Coronary artery (tissue), 2 donors: Measurements from ENCODE around the gene IGF1R.

Experiments used
- DNase-seq: peaks from one replicate; pipeline ENCODE4 v3.0.0-alpha.2; 2017; ENCODE audit warnings: low spot score
- H3K27ac ChIP-seq, 2 donors: fragments of 200-600 bp; sonication (generic); one replicate each; pipeline ENCODE4 v1.5.1; 2016 to 2019
- H3K4me3 ChIP-seq: fragments of 200-600 bp; sonication (generic); 2 replicates; pipeline ENCODE4 v1.5.1; 2016; ENCODE audit warnings: mild to moderate bottlenecking, moderate library complexity
- TF ChIP-seq, protein P1 (sequence below): fragments of 200-600 bp; sonication (generic); IDR thresholded peaks from one replicate; pipeline ENCODE4 v1.5.1; 2019; ENCODE audit warnings: antibody characterized with exemption

The IGF1R gene

DNA sequence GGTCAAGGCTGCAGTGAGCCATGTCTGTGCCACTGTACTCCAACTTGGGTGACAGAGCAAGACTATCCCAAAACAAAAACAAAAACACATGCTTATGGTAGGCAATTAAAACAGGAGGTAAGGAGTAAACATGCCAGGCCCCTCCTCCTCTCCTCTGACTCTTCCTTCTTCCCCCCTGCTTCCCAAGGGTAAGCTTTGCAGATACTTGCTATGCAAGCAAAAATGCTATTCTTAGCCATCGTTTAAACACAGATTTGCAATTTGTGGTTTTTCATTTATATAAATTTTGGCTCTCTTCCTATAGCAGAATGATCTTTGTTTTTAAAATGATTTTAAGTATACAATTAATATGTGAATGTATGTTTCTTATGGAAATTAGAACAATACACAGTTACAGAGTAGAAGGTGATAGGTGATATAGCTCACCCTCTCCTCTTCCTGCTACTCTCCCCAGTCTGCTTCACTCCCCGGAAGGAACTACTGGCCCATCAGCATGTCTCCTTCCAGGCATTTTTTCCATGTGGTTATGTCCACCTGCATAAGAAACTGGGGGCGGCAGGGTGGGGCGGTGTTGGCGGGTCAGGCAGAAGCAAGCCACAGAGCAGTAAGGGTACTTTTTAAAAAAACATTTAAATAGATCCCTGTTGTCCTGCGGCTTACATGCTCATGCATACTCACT lies 42.1 kb downstream of the IGF1R start:
- TF ChIP-seq, protein P1, sequence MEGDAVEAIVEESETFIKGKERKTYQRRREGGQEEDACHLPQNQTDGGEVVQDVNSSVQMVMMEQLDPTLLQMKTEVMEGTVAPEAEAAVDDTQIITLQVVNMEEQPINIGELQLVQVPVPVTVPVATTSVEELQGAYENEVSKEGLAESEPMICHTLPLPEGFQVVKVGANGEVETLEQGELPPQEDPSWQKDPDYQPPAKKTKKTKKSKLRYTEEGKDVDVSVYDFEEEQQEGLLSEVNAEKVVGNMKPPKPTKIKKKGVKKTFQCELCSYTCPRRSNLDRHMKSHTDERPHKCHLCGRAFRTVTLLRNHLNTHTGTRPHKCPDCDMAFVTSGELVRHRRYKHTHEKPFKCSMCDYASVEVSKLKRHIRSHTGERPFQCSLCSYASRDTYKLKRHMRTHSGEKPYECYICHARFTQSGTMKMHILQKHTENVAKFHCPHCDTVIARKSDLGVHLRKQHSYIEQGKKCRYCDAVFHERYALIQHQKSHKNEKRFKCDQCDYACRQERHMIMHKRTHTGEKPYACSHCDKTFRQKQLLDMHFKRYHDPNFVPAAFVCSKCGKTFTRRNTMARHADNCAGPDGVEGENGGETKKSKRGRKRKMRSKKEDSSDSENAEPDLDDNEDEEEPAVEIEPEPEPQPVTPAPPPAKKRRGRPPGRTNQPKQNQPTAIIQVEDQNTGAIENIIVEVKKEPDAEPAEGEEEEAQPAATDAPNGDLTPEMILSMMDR, result no peak
- Histone ChIP-seq H3K27ac (no peak overlapping the region), H3K4me3 (no peak overlapping the region)
- DNase-seq, result no peak

DNA sequence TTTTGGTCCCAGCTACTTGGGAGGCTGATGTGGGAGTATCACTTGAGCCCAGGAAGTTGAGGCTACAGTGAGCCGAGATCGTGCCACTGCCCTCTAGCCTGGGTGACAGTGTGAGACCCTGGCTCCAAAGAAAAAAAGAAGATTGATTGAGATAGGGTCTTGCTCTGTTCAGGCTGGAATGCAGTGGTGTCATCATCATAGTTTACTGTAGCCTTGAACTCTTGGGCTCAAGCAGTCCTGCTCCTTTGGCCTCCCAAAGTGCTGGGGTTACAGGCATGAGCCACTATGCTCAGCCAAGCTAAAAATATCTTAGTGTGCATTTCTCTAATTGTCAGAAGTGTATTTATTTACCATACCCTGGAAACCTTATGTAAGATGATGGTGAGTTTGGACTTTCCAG lies 43.9 kb downstream of the IGF1R start:
- Histone ChIP-seq H3K27ac (no peak overlapping the region), H3K4me3 (no peak overlapping the region)
- TF ChIP-seq, protein P1, result no peak
- no peak for DNase-seq

DNA sequence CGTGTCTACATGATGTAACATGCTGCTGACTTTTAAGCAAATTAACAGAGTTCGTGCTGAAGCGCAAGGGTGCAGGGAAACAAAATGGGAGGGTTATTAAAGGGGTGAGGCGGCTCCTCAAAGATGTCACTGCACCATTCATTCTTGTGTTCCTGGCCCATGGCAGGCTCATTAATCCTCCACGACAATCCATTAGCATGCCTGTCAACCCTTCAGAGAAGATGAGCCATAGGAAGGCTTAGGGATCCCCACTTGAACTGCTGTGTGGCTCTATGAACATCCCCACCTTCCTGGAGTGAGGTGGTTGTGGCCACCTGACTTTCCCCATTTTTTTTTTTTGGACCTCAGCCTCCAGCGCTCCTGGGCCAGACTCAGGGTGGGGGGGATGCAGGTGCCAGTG lies 45.8 kb downstream of the IGF1R start:
- TF ChIP-seq, protein P1, result no peak
- no peak for DNase-seq
- no peak overlapping the region for H3K4me3 ChIP-seq
- H3K27ac ChIP-seq, result no peak overlapping the region

DNA sequence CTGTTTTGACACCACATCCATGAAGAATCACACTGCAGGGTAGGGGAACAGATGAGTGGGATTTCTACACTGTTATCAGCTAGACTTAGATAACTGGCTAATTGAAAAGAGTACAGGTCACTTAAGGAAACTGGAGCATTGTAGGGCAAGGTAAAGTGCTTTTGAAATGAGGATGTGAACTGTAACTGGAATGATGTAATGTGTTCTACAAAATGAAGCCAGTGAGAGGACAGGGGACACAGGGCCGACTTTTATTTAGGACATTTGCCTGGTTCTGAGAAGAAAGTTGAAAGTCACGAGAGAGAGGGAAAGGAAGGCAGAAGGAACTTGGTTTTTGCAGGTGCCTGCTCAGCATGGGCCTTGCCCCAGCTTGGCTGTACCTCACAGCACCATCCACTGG lies 50.5 kb downstream of the IGF1R start:
- Histone ChIP-seq H3K4me3 (no peak overlapping the region), H3K27ac (no peak overlapping the region)
- no peak for DNase-seq
- TF ChIP-seq, protein P1, result no peak

DNA sequence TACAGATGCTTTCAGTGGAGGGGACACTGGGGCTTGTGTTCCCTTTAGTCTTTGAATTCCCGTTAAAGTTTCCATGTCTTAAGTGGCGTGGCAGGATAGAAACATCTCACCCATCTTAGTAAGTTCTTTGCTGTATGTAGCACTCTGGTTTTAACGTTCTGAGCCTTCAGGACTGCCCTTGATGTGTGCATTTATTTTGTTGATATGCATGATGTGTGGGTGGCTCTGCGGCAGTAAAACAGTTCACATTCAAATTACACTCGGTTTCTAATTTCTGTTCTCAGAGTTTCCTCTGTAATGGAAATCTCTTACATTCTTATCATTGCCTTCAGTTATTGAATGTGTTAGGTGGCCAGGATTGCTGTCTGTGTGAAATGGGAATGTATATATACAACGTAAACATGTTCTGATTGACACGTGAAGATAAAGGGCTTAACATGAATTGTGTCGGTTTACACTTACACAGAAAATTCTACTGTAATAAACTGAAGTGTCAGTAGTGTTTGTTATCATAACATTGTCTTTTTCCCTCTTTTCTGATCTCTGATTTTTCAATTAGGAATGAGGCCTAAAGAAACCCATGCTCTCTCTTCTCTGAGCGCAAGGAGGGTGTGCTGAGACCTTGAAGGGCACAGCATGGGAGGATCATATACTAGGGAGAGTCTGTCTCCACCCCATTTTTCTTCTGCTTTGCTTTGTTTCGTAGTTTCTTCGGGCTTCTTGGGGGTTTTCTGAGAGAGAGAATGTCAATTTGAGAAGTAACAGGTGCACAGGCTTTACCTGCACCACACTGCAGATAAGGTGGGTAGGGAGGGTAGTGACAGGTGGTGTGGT lies 51.5 kb downstream of the IGF1R start:
- Histone ChIP-seq H3K27ac (no peak overlapping the region), H3K4me3 (no peak overlapping the region)
- DNase-seq, result no peak
- TF ChIP-seq, protein P1, result no peak

DNA sequence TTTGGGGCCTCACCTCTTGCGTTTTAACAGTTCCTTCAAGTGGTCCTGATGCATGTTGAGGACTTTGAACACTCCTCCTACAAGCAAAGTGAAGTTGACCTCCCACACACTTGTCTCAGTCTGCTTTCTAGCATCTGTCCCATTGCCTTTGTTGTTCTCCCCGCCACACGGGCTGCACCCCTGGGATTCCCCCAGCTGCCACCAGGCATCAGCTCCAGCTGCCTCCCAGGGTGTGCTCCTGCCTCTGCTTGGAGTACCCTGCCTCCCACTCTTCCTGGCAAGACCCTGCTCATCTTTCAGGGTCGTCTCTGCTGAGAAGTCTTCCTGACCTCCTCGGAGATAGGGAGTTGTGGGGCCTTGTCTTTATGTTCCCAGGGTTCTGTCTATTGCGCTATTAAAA lies 52.2 kb downstream of the IGF1R start:
- TF ChIP-seq, protein P1, result no peak
- DNase-seq, result no peak

More for the DNA sequence above, 52.2 kb downstream of the IGF1R start:
- Histone ChIP-seq H3K27ac (no peak overlapping the region), H3K4me3 (no peak overlapping the region)
